Activated CD4-positive, alpha-beta T cell treated with anti-CD3 and anti-CD28 coated beads, Interleukin-2, amount 10 ng/mL, durations not matched to agents 7 days and 5 days (primary cell): Measurements from ENCODE around the gene ARHGAP10. TPM values are rescaled to one million over a fixed set of nuclear protein-coding genes. Genes with fewer than 3 reads are reported as not detected.
"Not testable (repeated sequence)": the region's sequence is repeated elsewhere in the genome, so short reads cannot be mapped to it uniquely, and the experiment has no call there.

ENCODE experiments used
- CTCF ChIA-PET: fragments of 350-600 bp; sonication (Branson Sonifier 250); formaldehyde crosslinking; loops from one replicate; lab custom pipeline; 2021; ENCODE audit warnings: antibody characterized with exemption; lab: Charles Lee
- POLR2A ChIA-PET: fragments of 350-600 bp; sonication (Branson Sonifier 250); formaldehyde crosslinking; loops from one replicate; lab custom pipeline; 2021; ENCODE audit warnings: antibody characterized with exemption; lab: Charles Lee
- DNase-seq: peaks from one replicate; pipeline ENCODE4 v3.0.0-alpha.2; 2020
- H3K27ac Mint-ChIP-seq: one replicate; pipeline ENCODE4 v1.8.0; 2021; ENCODE audit warnings: mild to moderate bottlenecking, moderate library complexity, mixed read lengths
- H3K27me3 Mint-ChIP-seq: one replicate; pipeline ENCODE4 v1.8.0; 2021; ENCODE audit warnings: mixed read lengths
- H3K36me3 Mint-ChIP-seq: one replicate; pipeline ENCODE4 v1.8.0; 2021; ENCODE audit warnings: low read depth, mixed read lengths
- H3K4me1 Mint-ChIP-seq: one replicate; pipeline ENCODE4 v1.8.0; 2021; ENCODE audit warnings: mixed read lengths
- H3K4me3 Mint-ChIP-seq: one replicate; pipeline ENCODE4 v1.8.0; 2021; ENCODE audit warnings: mild to moderate bottlenecking, moderate library complexity, mixed read lengths
- H3K9me3 Mint-ChIP-seq: one replicate; pipeline ENCODE4 v1.8.0; 2021; ENCODE audit warnings: mixed read lengths
- total RNA-seq, 2 experiments: library from RNA; stranded (reverse); gene quantifications; one replicate each; pipeline ENCODE4 v1.2.3, GENCODE V29; 2021

The ARHGAP10 gene
- total RNA-seq, 2 experiments from 2014 or later: 9.4 to 10.7 TPM

DNA sequence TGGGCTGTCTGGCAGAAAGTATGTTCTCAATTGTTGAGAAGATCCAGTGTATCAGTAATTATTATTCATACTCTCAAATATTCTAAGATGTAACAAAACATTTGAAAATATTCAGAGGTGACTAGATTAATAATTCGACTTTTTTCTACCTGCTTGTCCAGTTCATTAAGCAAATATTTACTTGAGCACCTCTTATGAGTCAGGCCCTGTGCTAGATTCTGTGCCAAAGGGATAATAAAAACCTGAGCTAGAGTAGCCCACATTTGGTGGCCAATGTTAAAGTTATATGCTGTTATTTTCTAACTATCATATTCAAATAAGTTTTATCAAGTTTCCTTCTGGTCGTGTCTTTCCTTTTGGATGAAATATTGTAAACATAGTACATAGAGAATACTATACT lies 58.5 kb downstream of the ARHGAP10 start:
- Mint-ChIP-seq H3K36me3 (no peaks in the 10 kb centered on the region), H3K9me3 (no peaks in the 10 kb centered on the region), H3K4me1 (peaks cover 47% of the 10 kb centered on the region), H3K27me3 (no peaks in the 10 kb centered on the region), H3K4me3 (no peak overlapping the region), H3K27ac (no peak overlapping the region)
- ChIA-PET POLR2A (no interaction called here), CTCF (interaction anchor here (1.0 to 2.1 kb wide), 2 partner anchors 16 to 18 kb away, joined by 4 read pairs; no protein-coding TSS in a partner anchor)
- DNase-seq: no peak

- Mint-ChIP-seq H3K36me3 (no peaks in the 10 kb centered on the region), H3K27ac (no peak overlapping the region), H3K27me3 (no peaks in the 10 kb centered on the region), H3K9me3 (no peaks in the 10 kb centered on the region), H3K4me1 (peaks cover 40% of the 10 kb centered on the region), H3K4me3 (no peak overlapping the region)
- POLR2A ChIA-PET: no interaction called here
- CTCF ChIA-PET: interaction anchor here (1.3 kb wide), 2 partner anchors 9 to 39 kb away, joined by 3 to 4 read pairs; no protein-coding TSS in a partner anchor
- no peak for DNase-seq
Observed at GRCh38 chr4:147791341-147791740, 59.5 kb downstream of the ARHGAP10 start.

- ChIA-PET POLR2A (interaction anchor here (0.8 to 1.0 kb wide), 2 partner anchors 60 to 650 kb away, joined by 3 read pairs; partner anchors contain the start of gene NR3C2), CTCF (interaction anchor here (1.3 kb wide), 4 partner anchors 9 to 145 kb away, joined by 3 to 4 read pairs (median 4); no protein-coding TSS in a partner anchor)
- H3K4me3 Mint-ChIP-seq: peak overlapping the region; percentile 71
- no peaks in the 10 kb centered on the region for H3K27me3 Mint-ChIP-seq
- DNase-seq: no peak
- H3K36me3 Mint-ChIP-seq: peaks cover under 1% of the 10 kb centered on the region
- peak overlapping the region; percentile 88 for H3K27ac Mint-ChIP-seq
- peaks cover 41% of the 10 kb centered on the region for H3K4me1 Mint-ChIP-seq
- H3K9me3 Mint-ChIP-seq: peaks cover 2% of the 10 kb centered on the region
Observed at GRCh38 chr4:147791865-147792264, 60.0 kb downstream of the ARHGAP10 start.

DNA sequence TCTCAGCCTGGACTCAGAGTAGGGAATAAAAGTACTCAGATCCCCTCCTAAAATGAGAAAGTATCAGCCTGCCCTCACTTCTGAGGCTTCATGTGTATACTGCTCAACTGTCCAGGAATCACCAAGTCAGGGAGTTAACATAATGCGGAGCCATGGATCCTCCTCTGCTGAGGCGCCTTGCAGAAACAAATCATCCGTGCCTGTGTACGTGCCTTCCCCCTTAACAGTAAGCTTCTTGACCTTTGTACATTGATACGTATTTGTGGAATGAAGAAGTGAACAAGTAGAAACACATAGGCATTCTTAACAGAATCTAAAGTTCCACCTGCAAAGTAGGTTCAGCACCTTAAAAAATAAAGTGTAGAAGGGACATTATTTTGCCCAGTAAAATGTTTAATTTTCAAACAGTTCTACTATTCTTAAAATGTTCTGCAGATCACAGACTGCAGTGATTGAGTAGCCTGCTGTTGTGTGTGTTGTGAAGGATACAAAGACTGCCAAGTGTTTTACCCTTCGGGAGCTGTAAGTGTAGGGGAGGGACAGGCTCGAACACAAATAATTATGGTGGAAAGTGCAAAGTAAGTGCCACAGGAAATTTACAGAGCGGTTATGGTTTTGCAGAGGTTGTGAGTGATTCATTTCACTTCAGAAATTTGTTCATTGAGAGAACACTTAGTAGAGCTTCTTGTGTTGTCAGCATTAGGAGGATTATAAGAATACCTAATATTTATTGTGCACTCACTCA lies 61.9 kb downstream of the ARHGAP10 start:
- peak; percentile 16 for DNase-seq
- Mint-ChIP-seq H3K4me3 (no peak overlapping the region), H3K9me3 (peaks cover 4% of the 10 kb centered on the region), H3K27me3 (no peaks in the 10 kb centered on the region), H3K4me1 (peaks cover 49% of the 10 kb centered on the region), H3K36me3 (peaks cover 10% of the 10 kb centered on the region), H3K27ac (peak overlapping the region; percentile 70)
- POLR2A ChIA-PET: interaction anchor here (1.1 kb wide), 1 partner anchor 8 kb away, joined by 3 read pairs; no protein-coding TSS in a partner anchor
- CTCF ChIA-PET: interaction anchor here (0.5 to 0.8 kb wide), 2 partner anchors 39 to 201 kb away, joined by 3 read pairs; no protein-coding TSS in a partner anchor

DNA sequence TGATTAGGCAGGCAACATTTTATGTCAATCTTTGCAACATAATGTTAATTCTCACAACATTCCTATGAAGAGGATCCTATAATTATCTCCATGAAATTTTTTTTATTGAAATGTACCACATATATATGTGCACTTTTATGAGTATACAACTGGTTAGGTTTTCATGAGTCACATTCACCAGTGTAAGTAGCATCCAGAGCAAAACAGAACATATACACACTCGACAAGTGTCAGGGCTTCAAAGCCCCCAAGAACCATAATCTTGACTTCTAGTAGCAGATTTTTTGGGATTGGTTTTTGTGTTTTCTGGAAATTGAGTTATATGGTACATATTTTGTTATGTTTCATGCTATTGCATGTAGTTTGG lies 62.4 kb downstream of the ARHGAP10 start:
- DNase-seq: no peak
- peaks cover 10% of the 10 kb centered on the region for H3K36me3 Mint-ChIP-seq
- POLR2A ChIA-PET: interaction anchor here (1.1 kb wide), 1 partner anchor 9 kb away, joined by 3 read pairs; no protein-coding TSS in a partner anchor
- H3K27ac Mint-ChIP-seq: no peak overlapping the region
- CTCF ChIA-PET: interaction anchor here (0.5 to 0.8 kb wide), 2 partner anchors 38 to 202 kb away, joined by 3 read pairs; no protein-coding TSS in a partner anchor
- peaks cover 55% of the 10 kb centered on the region for H3K4me1 Mint-ChIP-seq
- H3K9me3 Mint-ChIP-seq: peaks cover 4% of the 10 kb centered on the region
- no peak overlapping the region for H3K4me3 Mint-ChIP-seq
- H3K27me3 Mint-ChIP-seq: no peaks in the 10 kb centered on the region

DNA sequence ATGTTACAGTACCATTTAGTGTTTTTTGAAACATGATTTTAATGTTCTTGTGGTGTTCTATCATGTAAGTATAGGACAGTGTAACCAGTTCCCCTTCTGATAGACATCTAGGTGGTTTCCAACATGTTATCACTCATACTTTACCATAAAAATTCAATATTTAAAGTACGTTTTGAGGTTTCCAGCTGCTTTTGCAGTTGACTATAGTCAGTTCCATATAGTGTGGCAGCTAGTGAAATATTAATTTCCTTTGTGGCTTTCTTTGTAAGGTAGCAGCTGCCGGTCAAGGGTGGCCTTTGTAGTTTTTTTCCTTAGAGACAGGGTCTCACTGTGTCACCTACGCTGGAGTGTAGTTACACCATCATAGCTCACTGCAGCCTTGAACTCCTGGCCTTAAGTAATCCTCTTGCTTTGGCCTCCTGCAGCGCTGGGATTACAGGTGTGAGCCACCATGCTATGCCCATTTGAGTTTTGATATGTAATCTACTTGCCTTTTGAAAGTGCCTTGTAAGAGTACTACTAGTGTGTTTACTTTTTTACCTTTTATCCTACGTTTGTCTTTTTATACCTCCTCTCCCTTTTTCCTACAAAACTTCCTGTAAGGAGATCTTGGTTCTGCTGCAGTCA lies 63.0 kb downstream of the ARHGAP10 start:
- CTCF ChIA-PET: interaction anchor here (1.6 kb wide), 1 partner anchor 9 kb away, joined by 7 read pairs; no protein-coding TSS in a partner anchor
- peaks cover 10% of the 10 kb centered on the region for H3K36me3 Mint-ChIP-seq
- no peaks in the 10 kb centered on the region for H3K27me3 Mint-ChIP-seq
- peaks cover 4% of the 10 kb centered on the region for H3K9me3 Mint-ChIP-seq
- peaks cover 61% of the 10 kb centered on the region for H3K4me1 Mint-ChIP-seq
- H3K27ac Mint-ChIP-seq: no peak overlapping the region
- DNase-seq: no peak
- no peak overlapping the region for H3K4me3 Mint-ChIP-seq
- POLR2A ChIA-PET: interaction anchor here (1.1 kb wide), 1 partner anchor 10 kb away, joined by 3 read pairs; no protein-coding TSS in a partner anchor

DNA sequence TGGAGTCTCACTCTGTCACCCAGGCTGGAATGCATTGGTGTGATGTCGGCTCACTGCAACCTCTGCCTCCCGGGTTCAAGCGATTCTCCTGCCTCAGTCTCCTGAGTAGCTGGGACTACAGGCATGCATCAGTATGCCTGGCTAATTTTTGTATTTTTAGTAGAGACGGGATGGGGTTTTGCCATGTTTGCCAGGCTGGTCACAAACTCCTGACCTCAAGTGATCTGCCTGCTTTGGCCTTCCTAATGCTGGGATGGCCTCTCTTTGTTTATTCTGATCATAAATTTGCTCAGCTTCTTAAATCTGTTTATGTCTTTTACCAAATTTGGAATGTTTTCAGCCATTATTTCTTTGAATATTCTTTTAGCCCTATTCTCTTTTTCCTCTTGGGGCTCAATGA lies 67.2 kb downstream of the ARHGAP10 start:
- H3K9me3 Mint-ChIP-seq, POLR2A ChIA-PET: not testable (repeated sequence)
- peaks cover 10% of the 10 kb centered on the region for H3K36me3 Mint-ChIP-seq

DNA sequence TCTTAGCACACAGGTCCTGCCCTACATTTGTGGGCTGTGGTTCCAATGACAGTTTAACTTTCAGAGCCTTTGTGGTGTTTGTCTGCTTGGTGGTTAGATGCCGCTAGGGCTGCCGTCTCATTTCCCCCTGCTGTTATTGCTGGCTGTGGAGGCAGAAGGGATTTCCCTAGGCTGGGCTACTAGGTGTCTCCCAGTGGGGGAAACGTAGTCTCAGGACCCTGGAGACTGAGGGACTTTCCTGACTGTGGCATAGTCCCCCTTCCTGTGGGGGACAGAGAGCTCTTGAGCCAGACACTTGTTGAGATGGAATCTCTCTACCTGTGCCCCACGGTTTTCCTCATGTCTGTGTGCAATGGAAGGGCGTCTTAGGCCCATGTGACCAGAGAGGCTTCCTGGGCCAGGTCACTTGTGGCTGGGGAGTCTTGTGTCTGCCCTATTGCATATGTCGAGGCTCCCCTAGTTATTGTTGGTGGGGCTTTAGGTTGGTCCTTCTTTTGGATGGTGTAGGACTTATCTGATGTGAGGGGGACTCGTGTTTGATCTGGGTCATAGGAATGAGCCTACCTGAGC lies 68.2 kb downstream of the ARHGAP10 start:
- CTCF ChIA-PET: interaction anchor here (1.0 to 1.3 kb wide), 2 partner anchors 8 to 11 kb away, joined by 4 read pairs; no protein-coding TSS in a partner anchor
- peak overlapping the region; percentile 58 for H3K27ac Mint-ChIP-seq
- DNase-seq: peak; percentile 77
- POLR2A ChIA-PET: no interaction called here
- H3K27me3 Mint-ChIP-seq: no peaks in the 10 kb centered on the region
- H3K9me3 Mint-ChIP-seq: peaks cover 4% of the 10 kb centered on the region
- H3K36me3 Mint-ChIP-seq: peaks cover 10% of the 10 kb centered on the region
- H3K4me3 Mint-ChIP-seq: peak overlapping the region; percentile 46
- H3K4me1 Mint-ChIP-seq: peaks cover 38% of the 10 kb centered on the region

More for the DNA sequence above, 67.2 kb downstream of the ARHGAP10 start:
- CTCF ChIA-PET, DNase-seq, H3K27ac Mint-ChIP-seq, H3K4me3 Mint-ChIP-seq, H3K27me3 Mint-ChIP-seq: not testable (repeated sequence)
- H3K4me1 Mint-ChIP-seq: peaks cover 48% of the 10 kb centered on the region

- no peak for DNase-seq
- Mint-ChIP-seq H3K4me3 (no peak overlapping the region), H3K27ac (no peak overlapping the region), H3K27me3 (no peaks in the 10 kb centered on the region), H3K4me1 (peaks cover 33% of the 10 kb centered on the region), H3K9me3 (peaks cover 2% of the 10 kb centered on the region), H3K36me3 (peaks cover 10% of the 10 kb centered on the region)
- CTCF ChIA-PET: interaction anchor here (1.0 kb wide), 1 partner anchor 13 kb away, joined by 5 read pairs; no protein-coding TSS in a partner anchor
- POLR2A ChIA-PET: no interaction called here
Observed at GRCh38 chr4:147801820-147802219, 69.9 kb downstream of the ARHGAP10 start.

DNA sequence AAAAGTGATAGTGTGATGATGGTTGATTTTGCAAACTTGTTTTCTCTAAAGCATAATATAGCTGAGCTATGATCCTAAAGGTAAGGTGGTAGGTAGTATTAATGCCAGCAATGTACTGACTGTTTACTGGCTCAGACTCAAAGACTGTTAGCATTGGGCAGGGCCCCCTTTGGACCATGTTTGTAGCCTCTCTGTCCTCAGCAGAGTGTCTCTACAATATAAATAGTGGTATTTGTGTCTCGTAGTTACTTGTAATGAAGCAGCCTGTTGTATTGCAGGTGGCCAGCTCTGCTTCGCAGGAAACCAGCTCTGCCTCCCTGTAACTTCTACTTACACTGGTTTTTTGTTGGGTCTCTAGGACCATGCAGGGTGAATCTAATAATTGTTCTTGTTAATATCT lies 70.5 kb downstream of the ARHGAP10 start:
- Mint-ChIP-seq H3K4me3 (no peak overlapping the region), H3K4me1 (peaks cover 29% of the 10 kb centered on the region), H3K36me3 (peaks cover 5% of the 10 kb centered on the region), H3K27ac (no peak overlapping the region), H3K27me3 (no peaks in the 10 kb centered on the region), H3K9me3 (no peaks in the 10 kb centered on the region)
- ChIA-PET CTCF (no interaction called here), POLR2A (no interaction called here)
- DNase-seq: no peak

DNA sequence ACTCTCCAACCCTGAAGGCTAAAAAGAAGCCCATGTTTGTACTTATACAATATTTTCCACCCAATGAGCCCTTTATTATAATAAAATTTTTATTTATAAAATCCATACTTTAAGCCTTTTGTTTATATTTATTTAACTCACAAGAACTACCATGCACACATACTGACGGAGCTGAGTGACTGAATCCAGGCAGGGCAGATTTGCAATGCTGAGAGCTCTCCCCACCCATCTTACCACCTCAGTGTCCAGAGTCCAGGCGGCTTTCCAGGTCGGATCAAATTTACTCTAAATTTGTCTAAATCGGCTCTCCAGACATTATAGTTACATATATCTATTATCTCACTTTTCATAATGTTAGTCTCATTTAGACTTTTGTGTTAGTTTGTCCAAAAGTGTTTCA lies 74.1 kb downstream of the ARHGAP10 start:
- Mint-ChIP-seq H3K27ac (no peak overlapping the region), H3K36me3 (no peaks in the 10 kb centered on the region)
- CTCF ChIA-PET: interaction anchor here (0.6 kb wide), 1 partner anchor 592 kb away, joined by 3 read pairs; no protein-coding TSS in a partner anchor

GRCh38 chr4:147808447-147808846 lies 76.6 kb downstream of the ARHGAP10 start:
- Mint-ChIP-seq H3K27me3 (peaks cover 7% of the 10 kb centered on the region), H3K27ac (no peak overlapping the region), H3K4me1 (no peaks in the 10 kb centered on the region), H3K4me3 (no peak overlapping the region), H3K9me3 (no peaks in the 10 kb centered on the region), H3K36me3 (no peaks in the 10 kb centered on the region)
- CTCF ChIA-PET: interaction anchor here (1.0 kb wide), 2 partner anchors 26 to 58 kb away, joined by 3 to 4 read pairs; no protein-coding TSS in a partner anchor
- POLR2A ChIA-PET: interaction anchor here (0.6 kb wide), 1 partner anchor 87 kb away, joined by 8 read pairs; no protein-coding TSS in a partner anchor
- DNase-seq: no peak

More for the DNA sequence above, 74.1 kb downstream of the ARHGAP10 start:
- DNase-seq: no peak
- no peaks in the 10 kb centered on the region for H3K9me3 Mint-ChIP-seq
- POLR2A ChIA-PET: no interaction called here
- H3K27me3 Mint-ChIP-seq: peaks cover 7% of the 10 kb centered on the region
- H3K4me3 Mint-ChIP-seq: no peak overlapping the region
- peaks cover 2% of the 10 kb centered on the region for H3K4me1 Mint-ChIP-seq
